NOMO-1 treated with DMSO at 0.1 percent for 48 hours (cell line): ENCODE measurements around the gene YARS1.
A peak's percentile ranks its signal among the peaks of the same experiment; 100 is the strongest.

Source experiments
- DNase-seq: peaks from one replicate; lab custom pipeline; 2025; ENCODE audit not compliant: unreplicated experiment; lab: John Stamatoyannopoulos, UW

YARS1 gene

DNA sequence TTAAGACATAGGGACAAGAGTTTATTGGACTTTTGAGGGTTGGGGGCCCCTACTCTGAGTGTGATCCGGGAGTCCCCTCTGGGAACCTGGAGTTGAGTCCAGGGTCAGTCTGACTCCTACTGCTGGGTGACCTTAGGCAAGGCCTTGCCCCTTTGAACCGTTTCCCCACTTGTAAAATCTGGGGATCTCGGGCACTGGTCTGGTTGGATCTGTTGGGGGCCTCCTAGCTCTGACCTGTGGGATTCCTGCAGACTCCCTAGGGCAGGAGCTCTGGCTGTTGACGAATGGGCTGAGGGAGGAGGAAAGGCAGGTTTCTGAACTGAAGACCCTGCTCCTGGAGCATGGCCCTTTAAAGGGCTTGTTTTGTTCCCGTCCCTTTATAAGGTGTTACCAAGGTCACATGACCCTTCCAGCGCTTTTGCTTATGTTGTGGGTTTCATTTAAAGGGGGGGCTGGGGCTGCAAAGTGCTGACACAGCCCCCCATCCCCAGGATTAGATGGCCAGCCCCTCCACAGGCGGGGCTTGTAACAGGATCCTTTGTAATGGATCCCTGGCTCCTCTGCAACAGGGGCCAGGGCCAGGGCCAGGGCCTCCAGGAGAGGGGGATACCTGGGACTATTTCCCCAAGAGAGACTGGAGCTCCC, 50.7 kb downstream of the YARS1 start:
- DNase-seq: no peak

DNA sequence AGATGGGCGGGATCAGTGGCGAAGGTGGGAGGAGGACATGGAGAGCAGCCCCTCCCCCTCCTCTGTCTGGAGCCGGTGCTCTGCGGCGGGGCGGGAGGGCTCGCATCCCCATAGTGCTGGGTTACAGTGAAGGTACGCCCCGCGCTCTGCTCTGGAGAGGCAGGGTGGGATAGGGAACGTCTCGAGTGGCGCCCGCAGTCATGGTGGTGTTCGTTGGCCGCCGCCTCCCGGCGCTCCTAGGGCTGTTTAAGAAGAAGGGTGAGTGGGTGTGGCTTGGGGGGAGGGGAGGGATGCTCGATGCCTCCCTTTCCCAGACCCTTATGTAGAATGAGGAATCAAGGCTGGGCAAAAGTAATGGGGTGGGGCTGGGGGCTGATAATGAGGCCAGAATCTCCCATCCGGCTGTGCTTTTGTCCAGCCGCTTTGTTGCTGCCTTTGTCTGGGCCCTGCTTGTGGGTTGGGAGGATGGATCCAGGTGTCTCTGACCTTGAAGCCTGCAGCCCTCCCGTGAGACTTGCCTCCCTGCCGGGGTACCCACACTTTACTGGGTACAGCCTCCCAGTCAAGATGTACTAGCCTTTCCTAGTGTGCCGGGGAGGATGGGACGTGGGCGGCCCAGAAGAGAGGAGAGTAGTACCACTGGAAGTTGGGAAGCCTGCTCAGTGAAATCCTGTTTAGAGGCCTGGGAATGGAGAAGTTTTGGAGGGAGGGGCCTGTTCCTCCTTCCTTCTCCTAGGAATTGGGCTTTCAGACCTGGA, 51.4 kb downstream of the YARS1 start:
- DNase-seq: no peak

DNA sequence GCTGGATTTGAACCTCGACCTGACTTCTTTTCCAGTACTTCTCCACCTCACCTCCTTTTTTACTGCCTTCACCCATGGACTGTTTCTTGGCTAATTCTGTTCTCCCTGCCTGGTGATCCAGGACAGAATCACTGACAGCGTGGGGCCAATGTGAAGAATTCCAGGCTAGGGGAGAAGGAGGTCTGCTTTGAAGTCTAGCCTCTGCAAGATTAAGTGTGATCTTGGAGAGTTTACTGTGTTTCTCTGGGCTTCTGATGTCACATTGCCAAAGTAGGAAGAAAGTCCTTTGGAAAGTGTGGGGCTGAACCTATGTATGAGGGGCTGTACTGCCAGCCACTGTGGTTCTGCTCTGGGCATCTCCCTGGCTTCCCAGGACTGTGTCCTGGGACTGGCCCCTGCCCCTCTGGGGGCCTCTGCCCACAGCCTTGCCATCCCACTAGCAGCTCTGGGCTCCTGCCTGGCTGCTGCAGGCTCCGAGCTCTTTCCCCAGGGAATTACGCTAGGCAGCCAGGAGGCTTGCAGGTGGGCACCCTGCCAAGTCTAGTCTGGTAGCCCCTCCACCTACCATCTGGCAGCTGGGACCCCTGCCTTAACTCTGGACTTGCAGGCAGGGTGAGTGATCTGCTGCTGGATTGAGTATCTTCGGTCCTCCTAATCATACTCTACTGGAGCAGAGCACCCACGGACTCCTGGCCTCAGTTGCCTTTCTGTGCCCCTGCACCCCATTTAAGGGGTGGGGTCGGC, 52.2 kb downstream of the YARS1 start:
- DNase-seq: no peak

DNA sequence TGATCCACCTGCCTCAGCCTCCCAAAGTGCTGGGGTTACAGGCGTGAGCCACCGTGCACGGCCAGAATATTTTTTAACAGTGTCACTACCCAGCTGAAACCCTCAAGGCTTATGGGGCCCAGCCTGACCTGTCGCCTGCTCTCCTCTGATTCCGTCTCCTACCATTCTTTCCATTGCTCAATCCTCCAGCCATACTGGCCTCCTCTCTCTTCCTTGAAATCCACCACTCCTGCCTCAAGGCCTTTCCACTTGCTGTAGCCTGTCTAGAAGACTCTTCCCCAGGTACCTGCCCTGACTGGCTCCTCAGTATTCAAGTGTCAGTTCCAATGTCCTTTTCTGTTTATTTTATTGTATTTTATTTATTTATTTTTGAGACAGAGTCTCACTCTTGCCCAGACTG, 53.9 kb downstream of the YARS1 start:
- DNase-seq: no peak

DNA sequence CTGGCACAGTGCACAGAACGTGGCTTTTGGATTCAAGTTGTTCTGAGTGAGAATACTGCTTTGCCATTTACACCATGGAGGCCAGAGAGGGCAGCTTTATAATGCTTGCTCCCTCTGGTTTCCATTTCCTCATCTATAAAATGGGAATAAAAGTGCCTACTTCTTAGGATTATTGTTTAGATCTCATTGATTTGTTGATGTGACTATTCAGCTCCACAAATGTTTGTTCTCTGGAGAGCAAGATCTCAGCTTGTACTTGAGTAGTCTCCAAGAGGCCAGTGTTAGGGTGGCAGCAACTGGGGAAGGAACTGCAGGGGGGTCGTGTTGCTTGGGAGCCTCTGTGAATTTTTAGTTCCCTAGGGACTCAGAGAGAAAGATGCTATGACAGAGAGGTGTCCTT, 55.2 kb downstream of the YARS1 start:
- DNase-seq: no peak

DNA sequence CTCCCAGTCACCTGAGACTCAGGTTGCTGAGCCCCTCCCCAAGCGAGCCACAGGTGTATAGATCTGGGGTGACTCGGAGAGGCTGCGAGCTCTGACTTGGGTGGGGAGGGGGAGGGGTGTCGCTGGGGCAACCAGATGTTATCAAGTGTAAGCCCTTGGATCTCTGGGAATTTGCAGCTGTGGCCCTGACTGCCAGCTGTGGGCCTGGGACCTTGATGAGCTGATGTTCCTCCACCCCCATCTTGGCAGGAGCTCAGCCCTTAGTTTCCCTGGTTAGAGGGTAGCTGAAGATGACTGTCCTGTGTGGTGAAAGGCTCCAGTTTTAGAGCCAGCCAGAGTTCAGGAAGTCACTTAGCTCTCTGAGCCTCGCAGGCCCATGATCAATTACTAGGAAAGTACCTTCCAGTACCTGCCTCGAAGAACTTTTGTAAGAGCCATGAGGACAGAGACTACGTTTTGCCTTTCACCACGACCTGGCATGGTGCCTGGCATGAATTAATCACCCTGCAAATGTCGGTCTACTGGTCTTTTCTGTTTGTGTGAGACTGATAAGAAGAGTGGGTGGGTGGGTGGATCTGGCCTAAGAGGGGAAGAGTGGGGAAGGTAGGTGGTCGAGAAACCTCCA, 55.8 kb downstream of the YARS1 start:
- DNase-seq: no peak

DNA sequence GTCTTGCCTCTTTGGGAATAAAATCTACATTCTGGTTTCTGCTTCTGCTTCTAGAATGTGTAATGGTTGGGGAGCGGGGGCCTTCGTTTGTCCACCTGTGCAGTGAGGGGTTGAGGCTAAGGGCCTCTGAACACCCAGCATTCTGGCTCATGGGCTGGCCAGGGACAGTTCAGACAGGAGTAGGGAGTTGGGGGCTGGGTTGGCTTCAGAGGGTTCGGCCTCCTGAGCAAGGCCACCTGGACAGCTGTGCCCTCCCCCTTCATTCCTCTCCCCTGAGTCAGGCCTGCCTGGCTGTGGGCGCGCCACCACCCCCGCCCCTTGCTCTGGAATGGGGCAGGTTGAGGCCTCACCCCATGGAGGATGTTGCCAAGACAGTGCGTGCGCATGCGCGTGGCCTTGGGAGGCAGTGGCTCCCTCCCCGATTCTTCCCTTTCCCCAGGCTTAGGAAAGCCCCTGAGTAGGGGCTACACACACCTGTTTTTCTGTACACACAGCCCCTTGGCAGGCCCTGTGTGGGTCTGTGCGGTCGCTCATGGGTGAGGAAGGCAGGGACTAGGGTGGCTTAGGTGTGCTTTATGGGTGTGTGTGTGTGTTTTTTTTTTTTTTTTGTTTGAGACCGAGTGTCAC, 57.0 kb downstream of the YARS1 start:
- no peak for DNase-seq

DNA sequence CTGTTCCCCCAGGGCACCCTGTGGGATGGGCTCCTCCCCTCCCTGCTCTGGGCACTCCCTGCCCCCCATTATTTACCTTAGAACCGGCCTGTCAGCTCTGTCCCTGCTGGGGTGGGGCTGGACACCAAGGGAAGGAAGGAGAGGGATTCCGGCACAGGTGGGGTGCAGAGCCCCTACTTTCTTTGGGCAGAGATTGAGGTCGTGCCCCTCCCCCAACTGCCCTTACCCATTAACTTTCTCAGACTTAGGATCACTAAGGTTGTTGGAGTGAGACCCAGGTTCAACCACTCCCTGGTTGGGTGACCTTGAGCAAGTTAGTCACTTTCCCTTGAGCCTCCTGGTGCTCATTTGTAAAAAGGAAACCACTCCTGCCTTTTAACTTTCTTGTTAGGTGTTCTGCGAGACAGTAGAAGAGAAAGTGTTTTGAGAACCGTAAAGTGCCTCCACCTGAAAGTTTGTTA, 57.6 kb downstream of the YARS1 start:
- no peak for DNase-seq

DNA sequence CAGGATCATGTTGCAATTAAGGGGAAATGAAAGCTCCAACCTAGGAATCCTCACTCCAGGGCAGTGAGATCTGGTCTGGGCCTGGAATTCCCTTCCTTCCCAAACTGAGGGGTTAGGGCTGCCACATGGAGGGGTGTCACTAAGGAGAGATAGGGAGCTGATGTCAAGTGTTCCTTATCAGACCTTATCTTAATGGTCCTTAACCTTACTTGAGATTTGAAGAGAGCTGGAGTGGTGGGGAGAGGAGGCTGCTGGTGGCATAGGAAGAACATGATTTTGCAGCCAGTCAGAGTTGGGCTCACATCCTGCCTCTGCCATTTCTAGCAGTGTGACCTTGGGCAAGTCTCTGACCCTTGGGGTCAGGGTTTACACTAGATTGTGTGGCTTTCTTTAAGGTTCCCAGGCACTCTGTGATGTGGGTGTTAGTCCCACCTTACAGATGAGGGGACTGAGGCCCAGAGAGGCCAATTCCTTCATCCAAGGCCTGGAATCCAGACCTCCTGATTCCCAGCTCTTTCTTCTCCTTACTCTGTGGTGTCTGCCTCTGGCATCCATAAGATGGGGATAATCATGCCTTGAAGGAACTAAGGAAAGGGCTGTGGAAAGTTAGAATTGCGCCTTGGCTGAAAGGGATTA, 58.2 kb downstream of the YARS1 start:
- no peak for DNase-seq

DNA sequence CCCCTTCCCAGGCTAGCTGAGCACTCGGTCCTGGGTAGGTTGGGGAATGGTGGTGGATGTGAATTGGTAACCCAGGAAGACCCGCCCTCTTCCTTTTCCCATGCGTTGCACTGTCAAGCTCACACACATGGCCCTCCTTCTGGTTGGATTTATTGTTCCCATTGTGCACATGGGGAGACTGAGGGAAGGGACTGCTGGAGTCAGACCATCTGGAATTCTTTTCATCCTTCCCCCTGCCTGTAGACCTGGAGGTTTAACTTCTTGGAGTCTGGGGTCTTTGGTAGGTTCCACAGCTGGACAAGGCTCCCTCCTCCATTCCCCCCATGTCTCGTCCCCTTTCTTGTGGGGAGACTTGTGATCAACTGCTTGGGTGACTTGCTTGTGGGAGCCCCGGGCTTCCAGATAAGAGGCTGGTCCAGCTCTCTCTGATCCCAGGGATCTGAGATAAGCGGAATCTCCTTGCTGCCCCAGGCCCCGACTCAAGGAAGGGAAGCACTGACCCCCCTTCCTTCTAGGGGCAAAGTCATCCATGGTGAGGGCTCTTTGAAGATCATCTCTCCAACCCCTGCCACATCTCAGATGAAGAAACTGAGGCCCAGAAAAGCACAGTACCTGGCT, 58.9 kb downstream of the YARS1 start:
- DNase-seq: no peak

DNA sequence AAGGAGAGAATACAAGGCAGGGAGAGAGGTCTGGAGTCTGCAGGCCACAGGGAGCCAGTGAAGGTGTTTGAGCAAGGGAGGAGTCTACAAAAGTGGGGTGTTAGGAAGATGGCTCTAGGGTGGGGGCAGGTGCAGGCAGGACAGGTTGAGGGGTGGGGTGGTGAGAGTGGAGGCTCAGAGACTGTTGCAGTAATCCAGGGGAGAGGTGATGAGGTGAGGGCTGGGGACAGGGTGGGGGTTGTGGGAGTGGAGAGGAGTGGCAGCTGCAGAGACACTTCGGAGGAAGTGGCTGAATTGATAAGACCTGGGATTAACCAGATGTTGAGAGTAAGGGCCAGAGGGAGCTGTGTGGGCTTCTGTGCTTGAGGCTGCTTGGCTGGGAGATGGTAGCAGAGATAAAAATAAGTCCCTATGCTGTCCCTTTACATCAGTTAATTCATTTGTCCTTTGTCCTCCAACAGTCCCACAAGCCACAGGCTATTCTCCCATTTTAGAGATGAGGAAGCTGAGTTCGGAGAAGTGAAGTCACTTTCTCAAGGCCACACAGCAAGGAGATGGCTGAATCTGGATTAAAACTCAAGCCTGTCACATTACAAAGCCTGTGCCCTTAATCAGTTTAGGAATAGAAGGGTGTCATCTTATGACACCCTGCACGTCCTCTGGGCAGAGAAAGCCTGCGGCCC, 59.8 kb downstream of the YARS1 start:
- DNase-seq: no peak

DNA sequence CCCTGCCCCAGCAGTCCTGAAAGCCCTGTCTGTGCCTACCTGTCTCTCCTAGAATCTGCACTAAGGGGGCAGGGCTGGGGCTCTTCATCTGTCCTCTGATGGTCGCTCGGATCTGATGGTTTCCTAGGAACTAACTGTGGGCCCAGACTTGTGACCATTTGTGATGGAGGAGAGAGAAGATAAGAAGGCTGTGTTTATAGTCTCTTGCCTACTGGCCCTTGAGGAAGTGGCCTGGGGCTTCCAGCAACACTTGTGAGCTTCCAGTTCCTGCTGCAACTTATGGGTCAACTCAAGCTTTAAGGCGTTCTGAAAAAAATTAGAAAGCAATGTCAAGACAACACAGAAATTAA, 61.4 kb downstream of the YARS1 start:
- DNase-seq: no peak

DNA sequence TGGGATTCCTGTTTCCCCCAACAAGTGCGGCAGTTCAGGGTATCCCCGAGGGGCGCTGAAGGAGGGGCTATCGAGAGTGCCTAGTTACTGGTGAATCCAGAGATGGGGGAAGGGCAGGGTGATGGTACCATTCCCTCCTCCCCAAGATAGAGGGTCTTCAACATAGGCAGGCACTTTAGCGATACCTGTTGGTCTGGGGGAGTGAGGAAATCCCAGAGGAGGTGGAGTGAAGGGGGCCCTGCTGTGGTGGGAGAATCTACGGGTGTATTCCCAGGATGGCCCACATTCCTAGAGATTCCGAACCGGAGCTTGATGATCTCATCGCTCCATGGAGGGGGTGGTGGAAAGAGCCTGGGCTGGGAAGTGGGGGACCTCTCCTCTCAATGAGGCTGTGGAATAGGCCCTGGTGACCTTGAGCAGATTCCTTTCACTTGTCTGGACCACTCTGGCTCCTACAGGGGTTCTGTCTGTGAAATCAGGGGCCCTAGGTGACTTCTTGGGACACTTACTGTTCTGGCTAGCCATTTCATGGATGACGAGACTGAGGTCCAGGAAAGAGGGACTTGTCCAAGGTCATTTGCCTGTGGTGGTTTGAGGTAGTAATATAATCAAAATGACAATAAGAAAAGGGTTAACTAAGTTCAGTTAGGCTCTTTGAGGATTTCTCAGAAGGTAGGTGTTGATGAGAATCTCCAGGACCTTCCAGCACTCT, 61.9 kb downstream of the YARS1 start:
- no peak for DNase-seq

DNA sequence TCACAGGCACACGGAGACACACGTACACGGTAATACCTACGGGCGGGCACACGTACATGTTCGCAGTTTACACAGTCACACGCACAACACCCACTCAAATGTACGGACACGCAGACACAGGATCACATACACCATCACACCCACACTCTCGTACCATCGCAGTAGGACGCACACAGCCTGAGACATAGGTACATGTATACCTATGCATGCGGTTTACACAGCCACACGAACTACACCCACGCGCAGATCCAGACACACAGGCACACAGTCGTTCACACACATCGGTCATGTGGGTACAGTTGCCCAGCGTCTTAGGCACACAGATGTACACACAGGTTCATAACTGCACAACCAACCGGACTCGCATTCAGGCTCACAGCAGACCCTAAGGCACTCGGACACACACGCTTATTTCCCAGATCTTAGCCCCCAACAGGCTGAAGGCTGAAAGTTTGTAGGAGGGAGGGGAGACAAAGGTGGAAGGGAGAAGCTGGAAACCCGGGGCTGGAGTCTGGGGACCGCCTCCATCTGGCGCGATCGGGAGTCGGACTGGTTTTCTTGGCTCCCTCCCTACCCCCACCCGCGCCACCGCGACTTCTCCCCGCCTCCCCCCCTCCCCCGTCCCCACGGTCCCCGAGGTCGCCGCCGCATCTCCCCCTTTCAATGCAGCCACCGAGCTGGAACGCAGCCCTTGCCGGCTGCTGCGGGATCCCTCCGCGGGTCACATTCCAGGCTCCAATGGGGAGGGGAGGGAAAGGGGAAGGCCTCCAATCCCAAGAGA, 62.7 kb downstream of the YARS1 start:
- DNase-seq: no peak

DNA sequence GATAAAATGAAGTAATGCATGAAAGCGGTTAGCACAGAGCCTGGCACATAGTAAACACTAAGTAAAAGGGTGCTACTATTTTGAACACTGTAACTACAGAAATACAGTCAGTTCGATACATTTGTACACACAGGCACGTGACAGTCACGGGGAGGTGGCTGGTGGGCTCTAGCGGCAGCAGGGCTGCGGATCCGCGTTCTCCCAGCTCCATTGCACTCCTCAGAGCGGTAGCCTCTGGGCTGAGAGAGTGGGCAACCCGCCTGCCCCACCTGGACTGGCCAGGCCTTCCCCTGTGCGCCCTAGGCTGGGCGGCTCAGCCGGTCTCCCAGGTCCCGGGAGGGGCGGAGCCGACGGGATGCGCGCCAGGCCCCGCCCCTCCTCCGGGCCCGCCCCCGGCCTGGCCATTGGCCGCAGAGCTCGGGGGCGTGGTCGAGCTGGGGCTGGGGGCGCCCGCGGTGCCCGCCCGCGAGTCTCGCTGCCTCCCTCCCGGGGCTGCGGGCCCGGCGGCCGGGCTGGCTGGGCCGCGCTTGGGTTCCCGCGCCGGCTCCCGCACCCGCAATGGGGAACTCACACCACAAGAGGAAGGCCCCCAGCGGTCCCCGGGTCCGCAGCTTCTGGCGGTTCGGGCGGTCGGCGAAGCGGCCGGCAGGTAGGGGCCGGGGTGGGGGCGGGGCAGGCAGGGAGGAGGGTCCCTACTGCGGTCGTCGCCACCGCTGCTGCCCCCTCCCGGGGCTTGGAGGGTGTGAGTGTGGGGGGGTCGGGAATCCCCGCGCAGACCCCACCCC, 63.4 kb downstream of the YARS1 start:
- peak; percentile 30 for DNase-seq

DNA sequence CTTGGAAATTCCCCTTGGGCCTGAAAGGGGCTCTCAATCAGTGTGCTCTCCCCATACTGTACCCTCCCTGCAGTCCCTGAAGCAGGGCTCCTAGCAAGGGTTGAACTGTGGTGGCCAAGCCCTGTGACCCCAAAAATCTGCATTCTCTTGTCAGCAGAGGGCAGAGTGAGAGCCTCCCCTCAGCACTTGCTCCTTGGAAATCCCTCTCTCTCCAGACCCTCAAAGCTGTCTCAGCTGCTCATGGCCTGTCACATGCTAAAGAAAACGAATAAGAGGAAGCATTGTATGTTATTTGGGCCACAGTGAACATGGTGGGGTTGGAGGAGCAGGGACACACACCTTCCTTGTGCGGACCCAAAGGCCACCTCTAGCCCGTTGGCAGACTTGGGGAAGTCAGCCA, 67.4 kb downstream of the YARS1 start:
- no peak for DNase-seq

DNA sequence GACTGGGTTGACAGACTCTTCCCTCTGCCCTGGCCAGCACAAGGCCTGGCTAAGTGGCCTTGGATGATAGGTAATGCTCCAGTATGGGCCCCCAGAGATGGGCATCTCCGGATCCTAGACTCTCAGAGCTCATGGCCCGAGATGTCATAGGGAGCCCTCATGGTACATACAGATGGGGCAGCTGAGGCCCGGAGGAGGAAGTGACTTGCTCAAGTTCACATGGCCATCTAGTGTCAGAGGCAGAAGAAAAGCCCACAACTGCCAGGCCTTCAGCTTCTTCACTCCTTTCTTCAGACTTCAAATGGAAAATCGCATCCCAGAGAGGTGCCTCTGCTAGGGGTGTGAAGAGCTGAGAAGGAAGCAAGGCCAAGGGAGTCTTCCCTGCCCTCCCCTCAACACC, 67.8 kb downstream of the YARS1 start:
- DNase-seq: no peak

DNA sequence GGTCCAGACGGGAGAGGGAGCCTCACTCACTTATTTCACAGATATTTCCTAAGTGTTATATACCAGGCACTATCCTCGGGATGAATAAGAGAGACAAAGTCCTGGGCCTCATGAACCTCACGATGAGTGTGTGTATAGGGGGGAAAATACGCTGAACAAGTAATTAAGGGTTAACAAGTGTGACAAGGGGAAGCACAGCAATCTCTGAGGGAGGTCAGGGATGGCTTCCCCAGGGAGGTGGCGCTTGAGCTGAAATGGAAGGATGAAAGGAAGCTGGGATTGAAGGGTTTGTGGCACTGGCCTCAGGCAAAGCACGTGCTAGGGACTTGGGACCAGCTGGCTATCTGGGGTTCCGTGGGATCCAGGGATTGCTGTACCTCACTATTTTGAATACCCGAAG, 68.2 kb downstream of the YARS1 start:
- DNase-seq: no peak
